K562 (cell line): ENCODE measurements around the gene GBA2. TPM values are rescaled to one million over a fixed set of nuclear protein-coding genes. Genes with fewer than 3 reads are reported as not detected.

Experiments used
- CHAMP1 ChIP-seq: fragments of 450-650 bp; IDR thresholded peaks from 2 replicates; pipeline ENCODE4 v1.6.1; 2016; ENCODE audit warnings: mild to moderate bottlenecking
- HDAC1 ChIP-seq, 2 experiments: fragments of 450-650 bp; IDR thresholded peaks; 2 replicates each; pipeline ENCODE4 v1.6.1; 2016 to 2017; ENCODE audit warnings: inconsistent platforms in 1 of 2, mild to moderate bottlenecking in 1 of 2, moderate library complexity in 1 of 2
- KDM5B ChIP-seq: fragments of 200-600 bp; sonication (generic); IDR thresholded peaks from 2 replicates; pipeline ENCODE4 v1.6.1; 2012; ENCODE audit warnings: low read depth, mild to moderate bottlenecking, moderate library complexity, low read length, control low read depth, inconsistent platforms; ENCODE audit not compliant: insufficient replicate concordance
- NRF1 ChIP-seq, 2 experiments: fragments of 450-650 bp; IDR thresholded peaks in 1 of 2; conservative IDR thresholded peaks in 1 of 2; 2 replicates each; pipeline ENCODE4 v1.6.1; 2014; ENCODE audit warnings: mild to moderate bottlenecking in 2 of 2
- PKNOX1 ChIP-seq: fragments of 450-650 bp; IDR thresholded peaks from 2 replicates; pipeline ENCODE4 v1.6.1; 2016
- RBM15 ChIP-seq: fragments of 200-400 bp; formaldehyde crosslinking; IDR thresholded peaks from 2 replicates; pipeline ENCODE4 v1.6.1; 2018; ENCODE audit warnings: mild to moderate bottlenecking, low read length, moderate library complexity; ENCODE audit not compliant: insufficient read depth
- RHOXF2B ChIP-seq: fragments of 250-450 bp; sonication (Bioruptor Pico); conservative IDR thresholded peaks from 2 replicates; pipeline ENCODE4 v1.5.1; 2021
- SAP30 ChIP-seq: fragments of 200-600 bp; sonication (generic); IDR thresholded peaks from 2 replicates; pipeline ENCODE4 v1.6.1; 2012; ENCODE audit warnings: borderline replicate concordance, low read depth, mild to moderate bottlenecking, moderate library complexity, low read length, control low read depth, inconsistent platforms; ENCODE audit not compliant: insufficient read depth, poor library complexity, severe bottlenecking
- SMARCA5 ChIP-seq: fragments of 450-650 bp; IDR thresholded peaks from 2 replicates; pipeline ENCODE4 v1.6.1; 2016
- STAT5A ChIP-seq: IDR thresholded peaks from 2 replicates; pipeline ENCODE4 v1.6.1; 2012; ENCODE audit warnings: low read length, inconsistent platforms, borderline replicate concordance
- TBP ChIP-seq: optimal IDR thresholded peaks from 2 replicates; pipeline ENCODE3; 2011; ENCODE audit warnings: low read depth, low read length, improper control_type of control experiment
- TCFL5 ChIP-seq: fragments of 250-450 bp; sonication (Bioruptor Pico); conservative IDR thresholded peaks from 2 replicates; pipeline ENCODE4 v1.6.1; 2021; ENCODE audit warnings: mild to moderate bottlenecking, moderate library complexity, matching md5 sums
- ZBTB49 ChIP-seq: sonication (generic); formaldehyde crosslinking; IDR thresholded peaks from 2 replicates; pipeline ENCODE4 v1.8.0; 2022; ENCODE audit warnings: missing genetic modification reagents, mild to moderate bottlenecking, borderline replicate concordance
- ZNF133 ChIP-seq: fragments of 250-450 bp; sonication (Bioruptor Pico); IDR thresholded peaks from 2 replicates; pipeline ENCODE4 v1.4.0; 2020; ENCODE audit warnings: mild to moderate bottlenecking
- ZNF23 ChIP-seq: fragments of 250-450 bp; sonication (Bioruptor Pico); IDR thresholded peaks from 2 replicates; pipeline ENCODE4 v1.4.0; 2020; ENCODE audit warnings: mild to moderate bottlenecking
- ZNF436 ChIP-seq: fragments of 250-450, 450-650 bp; sonication (Bioruptor Pico); formaldehyde crosslinking; IDR thresholded peaks from 2 replicates; pipeline ENCODE4 v1.7.0; 2020; ENCODE audit warnings: mild to moderate bottlenecking
- ZNF639 ChIP-seq, 2 experiments: fragments of 200-800 bp in 1 of 2; sonication (Bioruptor generic) in 1 of 2; sonication (generic) in 1 of 2; formaldehyde crosslinking in 1 of 2; IDR thresholded peaks in 1 of 2; conservative IDR thresholded peaks in 1 of 2; 2 replicates each; pipeline versions ENCODE4 v1.5.0 to v1.6.1; 2016 to 2020; ENCODE audit warnings: missing compliant biosample characterization in 1 of 2, missing genetic modification characterization in 1 of 2, missing genetic modification reagents in 1 of 2
- polyA plus RNA-seq, 8 experiments: library from polyadenylated mRNA; depleted of rRNA in 4 of 8; stranded (reverse) in 5 of 8; unstranded in 3 of 8; fragments of >200 nt; fragmentation: Nextera tagmentation in 2 of 8; fragmentation: Illumina TruSeq in 1 of 8; extraction: Ambion mirVana in 2 of 8; extraction: Trizol in 1 of 8; gene quantifications; 2 replicates each; pipeline versions ENCODE4 v1.2.1 to v1.2.3, GENCODE V29; 2011 to 2014; ENCODE audit warnings: inconsistent platforms in 1 of 8, missing spikeins in 1 of 8
- total RNA-seq, 7 experiments: library from RNA; depleted of rRNA in 6 of 7; stranded (reverse); fragments of >200 nt in 6 of 7; fragmentation: Illumina TruSeq in 2 of 7; extraction: Trizol in 2 of 7; gene quantifications; 2 replicates each; pipeline versions ENCODE4 v1.2.1 to v1.2.3, GENCODE V29; 2011 to 2021; ENCODE audit warnings: low replicate concordance in 1 of 7

The GBA2 gene
- total and polyA plus RNA-seq, 9 of the 15 experiments (the other 6 are each of a cell fraction or from before 2014, with no cell fraction given): 14.1 to 60.4 (median 32.1) TPM

- TF ChIP-seq ZNF639 (CRISPR knock-in tag; conservative IDR thresholded peaks at IDR 0.05 in 1 of 2, IDR thresholded peaks at IDR 0.05 in 1 of 2): no peak
- peak in 1 of 2 experiments; percentile 14; a peak in 2 of 4 replicates for TF ChIP-seq NRF1 (conservative IDR thresholded peaks at IDR 0.05 in 1 of 2, IDR thresholded peaks at IDR 0.05 in 1 of 2)
- no peak for TF ChIP-seq CHAMP1
- TF ChIP-seq STAT5A: no peak
- peak in 1 of 2 experiments; percentile 16; a peak in 1 of 4 replicates for TF ChIP-seq HDAC1 (IDR thresholded peaks at IDR 0.05)
- no peak for TF ChIP-seq RHOXF2B (CRISPR knock-in tag)
- TF ChIP-seq ZNF23 (CRISPR knock-in tag): no peak
- TF ChIP-seq SAP30: no peak
- no peak for TF ChIP-seq TCFL5 (CRISPR knock-in tag)
- TF ChIP-seq KDM5B: peak; percentile 21
- no peak for TF ChIP-seq SMARCA5
- TF ChIP-seq ZBTB49: no peak
- TF ChIP-seq ZNF133 (CRISPR knock-in tag): no peak
- peak; percentile 67 for TF ChIP-seq PKNOX1
- no peak for TF ChIP-seq RBM15
- no peak for TF ChIP-seq ZNF436
- TF ChIP-seq TBP: no peak
Observed at GRCh38 chr9:35732800-35733541, 16.1 kb downstream of the GBA2 start (continued).
